ENCODE measurements around the gene RAX2.

DNA sequence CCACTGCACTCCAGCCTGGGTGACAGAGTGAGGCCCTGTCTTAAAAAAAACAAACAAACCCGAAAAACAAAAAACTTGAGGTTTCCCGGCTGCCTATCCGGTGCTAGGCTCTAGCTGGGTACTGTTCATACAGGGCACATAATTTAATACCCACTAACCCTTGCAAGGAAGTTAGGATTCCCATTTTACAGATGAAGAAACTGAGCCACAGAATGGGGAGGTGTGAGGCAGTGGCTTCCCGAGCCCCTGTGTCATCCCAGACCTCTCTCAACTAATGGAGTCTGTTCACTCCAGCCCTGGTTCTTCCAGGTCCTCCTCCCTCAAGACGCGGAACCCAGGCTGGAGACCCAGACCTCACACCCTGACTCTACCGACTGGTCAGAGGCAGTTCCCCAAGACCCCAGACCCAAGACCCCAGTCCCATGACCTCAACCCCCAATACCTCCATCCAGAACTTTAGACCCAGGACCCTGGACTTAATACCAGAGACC lies 11.1 kb downstream of the RAX2 start:
- TF ChIP-seq, protein P1, sequence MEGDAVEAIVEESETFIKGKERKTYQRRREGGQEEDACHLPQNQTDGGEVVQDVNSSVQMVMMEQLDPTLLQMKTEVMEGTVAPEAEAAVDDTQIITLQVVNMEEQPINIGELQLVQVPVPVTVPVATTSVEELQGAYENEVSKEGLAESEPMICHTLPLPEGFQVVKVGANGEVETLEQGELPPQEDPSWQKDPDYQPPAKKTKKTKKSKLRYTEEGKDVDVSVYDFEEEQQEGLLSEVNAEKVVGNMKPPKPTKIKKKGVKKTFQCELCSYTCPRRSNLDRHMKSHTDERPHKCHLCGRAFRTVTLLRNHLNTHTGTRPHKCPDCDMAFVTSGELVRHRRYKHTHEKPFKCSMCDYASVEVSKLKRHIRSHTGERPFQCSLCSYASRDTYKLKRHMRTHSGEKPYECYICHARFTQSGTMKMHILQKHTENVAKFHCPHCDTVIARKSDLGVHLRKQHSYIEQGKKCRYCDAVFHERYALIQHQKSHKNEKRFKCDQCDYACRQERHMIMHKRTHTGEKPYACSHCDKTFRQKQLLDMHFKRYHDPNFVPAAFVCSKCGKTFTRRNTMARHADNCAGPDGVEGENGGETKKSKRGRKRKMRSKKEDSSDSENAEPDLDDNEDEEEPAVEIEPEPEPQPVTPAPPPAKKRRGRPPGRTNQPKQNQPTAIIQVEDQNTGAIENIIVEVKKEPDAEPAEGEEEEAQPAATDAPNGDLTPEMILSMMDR (IDR thresholded peaks at IDR 0.05), result no peak
- no peak for TF ChIP-seq POLR2A (IDR thresholded peaks at IDR 0.05)

All from thyroid gland (tissue), 4 donors.